Activated CD4-positive, CD25-positive, alpha-beta regulatory T cell treated with anti-CD3 and anti-CD28 coated beads, Interleukin-2, amount 50 U/mL, for 72 hours (primary cell): ENCODE measurements around the gene FIBP.
A peak's percentile ranks its signal among the peaks of the same experiment; 100 is the strongest.

Experiments
- DNase-seq: peaks from one replicate; pipeline ENCODE4 v3.0.0; 2021

The FIBP gene

GRCh38 chr11:65869643-65870306 is 18.5 kb downstream of the FIBP start:
- DNase-seq, result no peak

- no peak for DNase-seq
These were observed 19.4 kb downstream of the FIBP start for GRCh38 chr11:65868907-65869306.

GRCh38 chr11:65868076-65868667 is 20.1 kb downstream of the FIBP start:
- DNase-seq, result no peak

- DNase-seq, result no peak
These were observed 20.8 kb downstream of the FIBP start for GRCh38 chr11:65867284-65868071.

- no peak for DNase-seq
These were observed 21.6 kb downstream of the FIBP start for GRCh38 chr11:65866509-65867283.

- no peak for DNase-seq
These were observed 22.6 kb downstream of the FIBP start for GRCh38 chr11:65865550-65866172.

- no peak for DNase-seq
These were observed 23.4 kb downstream of the FIBP start for GRCh38 chr11:65864706-65865471.

GRCh38 chr11:65863889-65864705 is 24.2 kb downstream of the FIBP start:
- no peak for DNase-seq

- DNase-seq, result no peak
These were observed 25.1 kb downstream of the FIBP start for GRCh38 chr11:65862941-65863888.

- DNase-seq, result no peak
These were observed 26.0 kb downstream of the FIBP start for GRCh38 chr11:65862191-65862735.

GRCh38 chr11:65861533-65862183 is 26.6 kb downstream of the FIBP start:
- DNase-seq, result no peak

- DNase-seq, result no peak
These were observed 27.1 kb downstream of the FIBP start for GRCh38 chr11:65861165-65861505.

- DNase-seq, result peak; percentile 94
These were observed 27.8 kb downstream of the FIBP start, which contains the start of gene MUS81 for GRCh38 chr11:65860278-65861164. TSS of gene MUS81 (plus strand) at chr11:65860433. CDS start at chr11:65860754, 321 bp downstream.

GRCh38 chr11:65859812-65860277 is 28.4 kb downstream of the FIBP start:
- peak; percentile 58 for DNase-seq

GRCh38 chr11:65859095-65859811 is 29.0 kb downstream of the FIBP start:
- DNase-seq, result peak; percentile 95

GRCh38 chr11:65858681-65859087 is 29.6 kb downstream of the FIBP start:
- no peak for DNase-seq
